Measurements from ENCODE around the gene CMSS1.
A peak's percentile ranks its signal among the peaks of the same experiment; 100 is the strongest.

Gene CMSS1

GRCh38 chr3:100120012-100120411, 302.4 kb downstream of the CMSS1 start:
- DNase-seq, result no peak

- no peak for DNase-seq
Measured at GRCh38 chr3:100120693-100121092, 303.0 kb downstream of the CMSS1 start.

GRCh38 chr3:100122321-100122720, 304.7 kb downstream of the CMSS1 start:
- no peak for DNase-seq

GRCh38 chr3:100123112-100123511, 305.4 kb downstream of the CMSS1 start:
- no peak for DNase-seq

GRCh38 chr3:100124201-100124761, 306.6 kb downstream of the CMSS1 start:
- DNase-seq, result peak; percentile 48

- DNase-seq, result no peak
Measured at GRCh38 chr3:100125161-100125938, 307.7 kb downstream of the CMSS1 start.

- no peak for DNase-seq
Measured at GRCh38 chr3:100127792-100128191, 310.1 kb downstream of the CMSS1 start.

- no peak for DNase-seq
Measured at GRCh38 chr3:100128565-100128964, 310.9 kb downstream of the CMSS1 start.

GRCh38 chr3:100129941-100130340, 312.3 kb downstream of the CMSS1 start:
- no peak for DNase-seq

- no peak for DNase-seq
Measured at GRCh38 chr3:100131241-100131640, 313.6 kb downstream of the CMSS1 start.

GRCh38 chr3:100136921-100137320, 319.3 kb downstream of the CMSS1 start:
- DNase-seq, result no peak

GRCh38 chr3:100140976-100141375, 323.3 kb downstream of the CMSS1 start:
- DNase-seq, result no peak

GRCh38 chr3:100141586-100141985, 323.9 kb downstream of the CMSS1 start:
- DNase-seq, result no peak

- DNase-seq, result no peak
Measured at GRCh38 chr3:100144255-100144866, 326.7 kb downstream of the CMSS1 start.

- DNase-seq, result no peak
Measured at GRCh38 chr3:100149130-100149529, 331.5 kb downstream of the CMSS1 start.

GRCh38 chr3:100149713-100150415, 332.2 kb downstream of the CMSS1 start:
- peak; percentile 6 for DNase-seq

- no peak for DNase-seq
Measured at GRCh38 chr3:100150473-100150872, 332.8 kb downstream of the CMSS1 start.

- peak; percentile 9 for DNase-seq
Measured at GRCh38 chr3:100151024-100151707, 333.5 kb downstream of the CMSS1 start.

GRCh38 chr3:100154171-100154570, 336.5 kb downstream of the CMSS1 start:
- DNase-seq, result no peak

- DNase-seq, result peak; percentile 27
Measured at GRCh38 chr3:100155128-100155527, 337.5 kb downstream of the CMSS1 start.

GRCh38 chr3:100155590-100155989, 337.9 kb downstream of the CMSS1 start:
- DNase-seq, result no peak

- no peak for DNase-seq
Measured at GRCh38 chr3:100157685-100158084, 340.0 kb downstream of the CMSS1 start.

GRCh38 chr3:100158918-100159330, 341.3 kb downstream of the CMSS1 start:
- DNase-seq, result peak; percentile 20
